Suprapubic skin (tissue), 3 donors: Measurements from ENCODE around the gene TMEM82.

Experiments
- EP300 ChIP-seq: sonication (generic); formaldehyde crosslinking; IDR thresholded peaks from one replicate; pipeline ENCODE4 v1.6.1; 2017; ENCODE audit warnings: antibody characterized with exemption
- POLR2A ChIP-seq, 2 donors: fragments of 450-650 bp; IDR thresholded peaks; one replicate each; pipeline ENCODE4 v1.6.1; 2017; ENCODE audit warnings: antibody characterized with exemption in 2 of 2, mild to moderate bottlenecking in 2 of 2, moderate library complexity in 2 of 2
- TF ChIP-seq, protein P1 (sequence below), 2 donors: fragments of 200-600 bp in 1 of 2; fragments of 450-650 bp in 1 of 2; sonication (generic) in 1 of 2; IDR thresholded peaks; one replicate each; pipeline ENCODE4 v1.5.1; 2016 to 2019; ENCODE audit warnings: antibody characterized with exemption in 2 of 2, mild to moderate bottlenecking in 1 of 2, moderate library complexity in 1 of 2

DNA sequence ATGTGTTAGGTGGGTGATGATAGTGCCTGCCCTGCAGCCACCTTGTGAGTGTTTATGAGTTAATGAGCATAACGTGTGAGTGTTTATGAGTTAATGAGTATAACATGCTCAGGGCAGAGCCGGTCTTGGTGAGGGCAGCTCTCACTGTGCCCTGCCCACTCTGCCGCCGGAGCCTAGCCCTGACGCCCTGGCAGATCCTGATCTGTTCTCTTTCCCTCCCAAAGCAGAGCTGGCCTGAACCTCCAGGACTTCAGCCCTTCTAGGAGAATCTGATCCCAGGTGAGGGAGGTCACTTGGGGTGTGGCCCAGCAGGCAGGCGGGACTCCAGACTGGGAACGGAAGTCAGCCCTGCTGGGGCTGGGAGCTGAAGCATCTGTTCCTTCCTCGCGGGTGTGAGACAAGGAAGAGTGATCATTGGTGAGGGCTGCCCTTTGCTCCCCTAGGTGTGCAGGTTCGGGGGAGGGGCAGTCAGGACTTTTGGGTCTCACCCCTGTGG lies 22.0 kb downstream of the TMEM82 start:
- TF ChIP-seq, protein P1, sequence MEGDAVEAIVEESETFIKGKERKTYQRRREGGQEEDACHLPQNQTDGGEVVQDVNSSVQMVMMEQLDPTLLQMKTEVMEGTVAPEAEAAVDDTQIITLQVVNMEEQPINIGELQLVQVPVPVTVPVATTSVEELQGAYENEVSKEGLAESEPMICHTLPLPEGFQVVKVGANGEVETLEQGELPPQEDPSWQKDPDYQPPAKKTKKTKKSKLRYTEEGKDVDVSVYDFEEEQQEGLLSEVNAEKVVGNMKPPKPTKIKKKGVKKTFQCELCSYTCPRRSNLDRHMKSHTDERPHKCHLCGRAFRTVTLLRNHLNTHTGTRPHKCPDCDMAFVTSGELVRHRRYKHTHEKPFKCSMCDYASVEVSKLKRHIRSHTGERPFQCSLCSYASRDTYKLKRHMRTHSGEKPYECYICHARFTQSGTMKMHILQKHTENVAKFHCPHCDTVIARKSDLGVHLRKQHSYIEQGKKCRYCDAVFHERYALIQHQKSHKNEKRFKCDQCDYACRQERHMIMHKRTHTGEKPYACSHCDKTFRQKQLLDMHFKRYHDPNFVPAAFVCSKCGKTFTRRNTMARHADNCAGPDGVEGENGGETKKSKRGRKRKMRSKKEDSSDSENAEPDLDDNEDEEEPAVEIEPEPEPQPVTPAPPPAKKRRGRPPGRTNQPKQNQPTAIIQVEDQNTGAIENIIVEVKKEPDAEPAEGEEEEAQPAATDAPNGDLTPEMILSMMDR (IDR thresholded peaks at IDR 0.05): no peak
- TF ChIP-seq POLR2A (IDR thresholded peaks at IDR 0.05): no peak
- TF ChIP-seq EP300: no peak
